Testis (tissue), 3 donors: ENCODE data around the gene ESF1. TPM values are rescaled to one million over a fixed set of nuclear protein-coding genes. Genes with fewer than 3 reads are reported as not detected.

Experiments used
- DNase-seq: peaks from one replicate; pipeline ENCODE4 v3.0.0-alpha.2; 2019
- H3K27ac ChIP-seq, 2 donors: fragments of 200-600 bp; sonication (generic); one replicate each; pipeline ENCODE4 v1.5.1; 2019
- H3K27me3 ChIP-seq: fragments of 200-600 bp; sonication (generic); one replicate; pipeline ENCODE4 v1.5.1; 2019
- H3K36me3 ChIP-seq: fragments of 200-600 bp; sonication (generic); one replicate; pipeline ENCODE4 v1.5.1; 2017; ENCODE audit warnings: low read depth; ENCODE audit errors: missing control alignments
- H3K4me1 ChIP-seq: fragments of 200-600 bp; sonication (generic); one replicate; pipeline ENCODE4 v1.5.1; 2019
- H3K4me3 ChIP-seq, 2 donors: fragments of 200-600 bp; sonication (generic); one replicate each; pipeline ENCODE4 v1.5.1; 2017 to 2019
- H3K9me3 ChIP-seq: fragments of 200-600 bp; sonication (generic); one replicate; pipeline ENCODE4 v1.5.1; 2017
- POLR2A ChIP-seq: fragments of 450-650 bp; IDR thresholded peaks from one replicate; pipeline ENCODE4 v1.6.1; 2017; ENCODE audit warnings: antibody characterized with exemption, mild to moderate bottlenecking, moderate library complexity
- WGBS, 2 donors: methylation state at CpG; one replicate each; pipeline ENCODE4 v1.1.5; 2018; 5-methylcytosine and 5-hydroxymethylcytosine counted together
- intact Hi-C: fragments of 100-400 bp; cut with DNase I; formaldehyde crosslinking; loops from one replicate; pipeline ENCODE4 v1.15.1; 2023; ENCODE audit warnings: low total_unique reads
- polyA plus RNA-seq: library from polyadenylated mRNA; stranded (reverse); fragments of 350-450 nt; fragmentation: Illumina TruSeq; extraction: RNeasy Lipid Tissue Mini Kit (QIAGEN cat#74804); gene quantifications from one replicate; pipeline ENCODE4 v1.2.3, GENCODE V29; 2014; ENCODE audit warnings: low read depth, low replicate concordance; ENCODE audit not compliant: insufficient read depth
- total RNA-seq, 2 donors: library from RNA; depleted of rRNA; stranded (reverse); fragments of >200 nt; gene quantifications; one replicate each; pipeline ENCODE4 v1.2.3, GENCODE V29; 2016
- TF ChIP-seq, protein P1 (sequence below), 3 experiments: fragments of 450-650 bp in 2 of 3; fragments of 200-600 bp in 1 of 3; sonication (generic) in 1 of 3; IDR thresholded peaks; one replicate each; pipeline ENCODE4 v1.5.1; 2016 to 2019; ENCODE audit warnings: antibody characterized with exemption in 3 of 3, mild to moderate bottlenecking in 2 of 3, moderate library complexity in 1 of 3

The ESF1 gene
- total and polyA plus RNA-seq, 3 donors from 2014 or later: 4.5 to 21.7 (median 20.2) TPM

DNA sequence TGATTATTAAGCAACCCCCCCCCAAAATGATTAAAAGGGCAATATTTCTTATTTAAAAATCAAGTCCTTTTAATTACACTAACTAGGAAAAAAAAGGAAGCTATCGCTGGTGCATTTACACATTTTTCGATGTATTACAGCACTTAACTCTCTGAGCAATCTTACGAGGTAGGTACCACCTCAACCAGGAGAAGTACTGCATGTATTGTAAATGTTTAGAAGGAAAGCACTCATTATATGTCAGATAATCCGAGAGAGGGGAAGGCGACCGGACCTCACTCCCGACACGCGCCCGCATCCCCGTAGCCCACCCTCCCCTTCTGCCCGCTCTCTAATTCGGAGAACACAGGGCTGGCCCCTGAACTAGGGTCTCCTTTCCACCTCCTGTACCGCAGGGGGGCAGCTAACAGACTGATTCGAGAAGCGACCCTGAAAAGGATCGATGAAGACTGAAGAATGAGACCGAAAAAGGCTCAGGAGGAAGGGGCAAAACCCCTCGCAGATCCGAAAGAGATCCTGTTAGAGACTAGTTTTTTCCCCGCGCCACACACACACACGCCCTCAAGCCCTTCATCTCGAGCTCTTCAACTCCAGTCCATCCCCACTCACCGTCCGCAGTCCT is 337 bp downstream of the ESF1 start:
- Histone ChIP-seq H3K4me1 (peaks cover 14% of the 10 kb centered on the region), H3K4me3 (peak overlapping the region; percentile 77 to 97), H3K27me3 (no peaks in the 10 kb centered on the region), H3K27ac (peak overlapping the region; percentile 88 to 90), H3K36me3 (no peaks in the 10 kb centered on the region), H3K9me3 (no peaks in the 10 kb centered on the region)
- 0 to 1% methylated on average over 26 of the region's 26 CpGs for WGBS, 2 donors
- TF ChIP-seq POLR2A: no peak
- TF ChIP-seq, protein P1, sequence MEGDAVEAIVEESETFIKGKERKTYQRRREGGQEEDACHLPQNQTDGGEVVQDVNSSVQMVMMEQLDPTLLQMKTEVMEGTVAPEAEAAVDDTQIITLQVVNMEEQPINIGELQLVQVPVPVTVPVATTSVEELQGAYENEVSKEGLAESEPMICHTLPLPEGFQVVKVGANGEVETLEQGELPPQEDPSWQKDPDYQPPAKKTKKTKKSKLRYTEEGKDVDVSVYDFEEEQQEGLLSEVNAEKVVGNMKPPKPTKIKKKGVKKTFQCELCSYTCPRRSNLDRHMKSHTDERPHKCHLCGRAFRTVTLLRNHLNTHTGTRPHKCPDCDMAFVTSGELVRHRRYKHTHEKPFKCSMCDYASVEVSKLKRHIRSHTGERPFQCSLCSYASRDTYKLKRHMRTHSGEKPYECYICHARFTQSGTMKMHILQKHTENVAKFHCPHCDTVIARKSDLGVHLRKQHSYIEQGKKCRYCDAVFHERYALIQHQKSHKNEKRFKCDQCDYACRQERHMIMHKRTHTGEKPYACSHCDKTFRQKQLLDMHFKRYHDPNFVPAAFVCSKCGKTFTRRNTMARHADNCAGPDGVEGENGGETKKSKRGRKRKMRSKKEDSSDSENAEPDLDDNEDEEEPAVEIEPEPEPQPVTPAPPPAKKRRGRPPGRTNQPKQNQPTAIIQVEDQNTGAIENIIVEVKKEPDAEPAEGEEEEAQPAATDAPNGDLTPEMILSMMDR (IDR thresholded peaks at IDR 0.05): no peak
- no peak for DNase-seq
- intact Hi-C loops: no loop called here

DNA sequence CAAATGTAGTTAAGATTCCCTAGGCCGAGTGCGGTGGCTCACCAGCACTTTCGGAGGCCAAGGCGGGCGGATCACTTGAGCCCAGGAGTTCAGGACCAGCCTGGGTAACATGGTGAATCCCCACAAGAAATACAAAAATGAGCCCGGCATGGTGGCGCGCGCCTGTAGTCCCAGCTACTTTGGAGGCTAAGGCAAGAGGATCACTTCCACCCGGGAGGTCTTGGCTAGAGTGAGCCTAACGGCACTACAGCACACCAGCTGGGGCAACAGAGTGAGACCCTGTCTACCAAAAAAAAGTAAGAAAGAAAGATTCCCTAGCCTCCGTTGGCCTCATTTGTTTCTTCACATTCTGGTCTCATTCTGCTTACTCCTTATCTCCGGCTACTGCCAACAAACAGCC is 1.2 kb downstream of the ESF1 start:
- 77 to 81% methylated on average over 13 of the region's 13 CpGs for WGBS, 2 donors
- Histone ChIP-seq H3K9me3 (no peaks in the 10 kb centered on the region), H3K27me3 (no peaks in the 10 kb centered on the region), H3K27ac (no peak overlapping the region), H3K4me3 (peak overlapping the region in 1 of 2 donors; percentile 97), H3K4me1 (peaks cover 14% of the 10 kb centered on the region), H3K36me3 (no peaks in the 10 kb centered on the region)
- DNase-seq: no peak
- intact Hi-C loops: no loop called here
- TF ChIP-seq POLR2A: no peak
- TF ChIP-seq, protein P1 (IDR thresholded peaks at IDR 0.05): no peak

DNA sequence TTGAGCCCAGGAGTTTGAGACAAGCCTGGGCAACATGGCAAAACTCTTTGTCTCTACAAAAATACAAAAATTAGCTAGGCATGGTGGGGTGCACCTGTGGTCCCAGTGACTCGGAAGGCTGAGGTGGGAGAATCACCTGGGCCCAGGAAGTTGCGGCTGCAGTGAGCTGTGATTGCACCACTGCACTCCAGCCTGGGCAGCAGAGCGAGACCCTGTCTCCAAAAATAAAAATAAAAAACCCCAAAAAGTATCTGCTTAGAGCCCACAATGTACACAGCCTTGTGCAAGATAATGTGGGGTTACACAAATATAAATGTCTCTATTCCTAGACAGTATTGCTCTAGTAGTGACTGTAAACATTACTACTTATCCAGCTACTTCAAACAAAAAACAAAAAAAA is 5.9 kb downstream of the ESF1 start:
- Histone ChIP-seq H3K27me3 (no peaks in the 10 kb centered on the region), H3K36me3 (no peaks in the 10 kb centered on the region), H3K27ac (no peak overlapping the region), H3K4me1 (no peaks in the 10 kb centered on the region), H3K9me3 (no peaks in the 10 kb centered on the region), H3K4me3 (no peak overlapping the region)
- TF ChIP-seq, protein P1 (IDR thresholded peaks at IDR 0.05): no peak
- no peak for TF ChIP-seq POLR2A
- no peak for DNase-seq
- WGBS, 2 donors: 93 to 100% methylated on average over 3 of the region's 3 CpGs
- intact Hi-C loops: no loop called here

DNA sequence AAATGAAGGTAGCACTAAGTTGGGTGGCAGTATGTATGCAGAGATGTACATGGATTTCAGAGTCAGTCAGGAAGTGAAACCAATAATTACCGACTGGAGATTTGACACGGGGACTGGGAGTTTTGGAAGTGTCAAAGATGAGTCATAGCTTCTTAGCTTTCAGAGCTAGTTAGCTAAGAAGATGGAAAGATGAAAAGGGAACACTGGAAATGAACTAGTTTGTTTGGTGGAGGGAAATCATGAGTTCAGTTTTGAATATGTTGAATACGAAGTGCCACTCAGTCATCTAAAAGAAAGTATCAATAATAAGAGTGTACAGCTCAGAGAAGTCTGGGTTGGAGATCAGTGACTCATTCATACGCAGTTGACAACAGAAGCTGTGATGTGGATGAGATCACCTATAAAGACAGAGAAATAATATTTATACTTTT is 7.5 kb downstream of the ESF1 start:
- Histone ChIP-seq H3K27me3 (no peaks in the 10 kb centered on the region), H3K4me3 (no peak overlapping the region), H3K27ac (no peak overlapping the region), H3K4me1 (no peaks in the 10 kb centered on the region), H3K36me3 (no peaks in the 10 kb centered on the region), H3K9me3 (no peaks in the 10 kb centered on the region)
- intact Hi-C loops: no loop called here
- 82 to 83% methylated on average over 4 of the region's 4 CpGs for whole genome bisulfite sequencing, 2 donors
- TF ChIP-seq POLR2A: no peak
- TF ChIP-seq, protein P1 (IDR thresholded peaks at IDR 0.05): no peak
- no peak for DNase-seq

DNA sequence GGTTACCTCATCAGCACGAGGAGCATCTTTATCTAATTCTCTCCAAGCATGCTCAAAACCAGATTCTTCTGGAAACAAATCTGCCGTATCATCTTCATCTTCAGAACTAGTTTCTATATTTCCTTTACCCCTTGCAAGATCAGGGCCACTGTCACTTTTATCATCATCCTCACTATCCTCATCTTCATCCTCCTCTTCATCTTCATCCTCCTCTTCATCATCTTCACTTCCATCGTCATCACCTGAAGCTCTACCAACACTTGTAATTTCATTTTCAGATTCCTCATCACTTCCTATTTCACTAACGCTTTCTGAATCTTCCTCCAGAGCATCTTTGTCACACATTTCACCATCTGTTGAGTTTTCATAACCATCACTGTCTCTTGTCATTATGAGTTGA is 8.9 kb downstream of the ESF1 start:
- no peaks in the 10 kb centered on the region for H3K36me3 ChIP-seq
- 77 to 81% methylated on average over 4 of the region's 4 CpGs for WGBS, 2 donors
- intact Hi-C loops: no loop called here

More for the DNA sequence above, 8.9 kb downstream of the ESF1 start:
- H3K27me3 ChIP-seq: no peaks in the 10 kb centered on the region
- H3K9me3 ChIP-seq: no peaks in the 10 kb centered on the region
- H3K27ac ChIP-seq: no peak overlapping the region
- TF ChIP-seq, protein P1 (IDR thresholded peaks at IDR 0.05): no peak
- no peak for TF ChIP-seq POLR2A
- H3K4me1 ChIP-seq: no peaks in the 10 kb centered on the region
- no peak overlapping the region for H3K4me3 ChIP-seq
- DNase-seq: no peak
